Neural cell (in vitro differentiated cells): ENCODE measurements around the gene AVEN. TPM values are rescaled to one million over a fixed set of nuclear protein-coding genes. Genes with fewer than 3 reads are reported as not detected.

Experiments
- H2AFZ ChIP-seq: fragments of 200-600, 300-800 bp; sonication (generic), shearing (Covaris generic); 2 replicates; pipeline ENCODE4 v1.6.0; 2014; ENCODE audit warnings: low read depth, mild to moderate bottlenecking, antibody characterized with exemption, low read length, moderate library complexity
- H3F3A ChIP-seq: fragments of 200-600 bp; shearing (Covaris generic); 2 replicates; pipeline ENCODE4 v1.6.1; 2016; ENCODE audit warnings: mild to moderate bottlenecking, moderate library complexity, mixed read lengths, antibody characterized with exemption, low read length; ENCODE audit not compliant: insufficient read depth, poor library complexity, severe bottlenecking
- H3K27ac ChIP-seq: fragments of 200-600, 300-800 bp; sonication (generic), shearing (Covaris generic); 2 replicates; pipeline ENCODE4 v1.5.1; 2014; ENCODE audit warnings: mild to moderate bottlenecking, low read length, moderate library complexity
- H3K27me3 ChIP-seq: fragments of 300-800, 200-600 bp; sonication (generic), shearing (Covaris generic); 2 replicates; pipeline ENCODE4 v1.6.0; 2014; ENCODE audit warnings: mild to moderate bottlenecking, low read depth, low read length, moderate library complexity; ENCODE audit not compliant: insufficient read depth
- H3K36me3 ChIP-seq: fragments of 300-800, 200-600 bp; sonication (generic), shearing (Covaris generic); 2 replicates; pipeline ENCODE4 v1.5.1; 2014; ENCODE audit warnings: mild to moderate bottlenecking, antibody characterized with exemption, low read length, moderate library complexity; ENCODE audit not compliant: insufficient read depth
- H3K4me2 ChIP-seq: fragments of 300-800, 200-600 bp; sonication (generic), shearing (Covaris generic); 2 replicates; pipeline ENCODE4 v1.6.0; 2014; ENCODE audit warnings: mild to moderate bottlenecking, low read length
- H3K4me3 ChIP-seq: fragments of 300-800, 200-600 bp; sonication (generic), shearing (Covaris generic); 2 replicates; pipeline ENCODE4 v1.5.1; 2014; ENCODE audit warnings: mild to moderate bottlenecking, low read length, moderate library complexity
- H3K79me2 ChIP-seq: fragments of 200-600 bp; shearing (Covaris generic); replicated peaks from 2 replicates; pipeline ENCODE4 v1.6.0; 2014; ENCODE audit warnings: mild to moderate bottlenecking, low read length, moderate library complexity; ENCODE audit not compliant: insufficient read depth
- H3K9ac ChIP-seq: fragments of 300-800, 200-600 bp; sonication (generic), shearing (Covaris generic); 2 replicates; pipeline ENCODE4 v1.6.1; 2016; ENCODE audit warnings: mild to moderate bottlenecking, low read length, mixed read lengths
- H3K9me2 ChIP-seq: fragments of 200-600 bp; shearing (Covaris generic); 2 replicates; pipeline ENCODE4 v1.6.1; 2016; ENCODE audit warnings: mild to moderate bottlenecking, low read length, mixed read lengths; ENCODE audit not compliant: insufficient read depth
- H3K9me3 ChIP-seq: fragments of 200-600, 300-800 bp; sonication (generic), shearing (Covaris generic); 2 replicates; pipeline ENCODE4 v1.6.1; 2016; ENCODE audit warnings: mild to moderate bottlenecking, mixed run types, low read length, moderate library complexity, mixed read lengths
- H4K20me1 ChIP-seq: fragments of 200-600 bp; shearing (Covaris generic); 2 replicates; pipeline ENCODE4 v1.6.1; 2016; ENCODE audit warnings: mild to moderate bottlenecking, mixed run types; ENCODE audit not compliant: insufficient read depth
- CTCF ChIP-seq: fragments of 450-650 bp; IDR thresholded peaks from 2 replicates; pipeline ENCODE4 v1.5.1; 2014; ENCODE audit warnings: antibody characterized with exemption, mild to moderate bottlenecking, moderate library complexity; ENCODE audit not compliant: poor library complexity, severe bottlenecking
- EP300 ChIP-seq: fragments of 450-650 bp; conservative IDR thresholded peaks from 2 replicates; pipeline ENCODE4 v1.6.1; 2014; ENCODE audit warnings: antibody characterized with exemption, mild to moderate bottlenecking, moderate library complexity; ENCODE audit not compliant: poor library complexity, severe bottlenecking
- EZH2 ChIP-seq: fragments of 200-600, 300-800 bp; shearing (Covaris generic), sonication (generic); IDR thresholded peaks from 2 replicates; pipeline ENCODE4 v1.6.1; 2014; ENCODE audit warnings: antibody characterized with exemption, low read length, borderline replicate concordance, mild to moderate bottlenecking; ENCODE audit not compliant: insufficient read depth, poor library complexity, severe bottlenecking
- MXI1 ChIP-seq: fragments of 450-650 bp; conservative IDR thresholded peaks from 2 replicates; pipeline ENCODE4 v1.6.1; 2014; ENCODE audit warnings: antibody characterized with exemption, mild to moderate bottlenecking; ENCODE audit not compliant: poor library complexity, severe bottlenecking
- POLR2AphosphoS5 ChIP-seq: IDR thresholded peaks from 2 replicates; pipeline ENCODE4 v1.6.1; 2012
- RAD21 ChIP-seq: fragments of 450-650 bp; conservative IDR thresholded peaks from 2 replicates; pipeline ENCODE4 v1.6.1; 2014; ENCODE audit warnings: antibody characterized with exemption, mild to moderate bottlenecking, moderate library complexity
- REST ChIP-seq: IDR thresholded peaks from 2 replicates; pipeline ENCODE4 v1.6.1; 2012; ENCODE audit warnings: borderline replicate concordance
- SMC3 ChIP-seq: fragments of 450-650 bp; conservative IDR thresholded peaks from 2 replicates; pipeline ENCODE4 v1.6.1; 2014; ENCODE audit warnings: antibody characterized with exemption, mild to moderate bottlenecking, moderate library complexity; ENCODE audit not compliant: poor library complexity
- TAF1 ChIP-seq: IDR thresholded peaks from 2 replicates; pipeline ENCODE4 v1.6.1; 2012; ENCODE audit warnings: low read depth
- polyA plus RNA-seq: library from polyadenylated mRNA; depleted of rRNA; stranded (reverse); fragments of >200 nt; gene quantifications from 2 replicates; pipeline ENCODE4 v1.2.3, GENCODE V29; 2014

The AVEN gene
- polyA plus RNA-seq, 1 donor from 2014 or later, result 14.1 TPM

- Histone ChIP-seq H3K9me3 (no peaks in the 10 kb centered on the region), H2AFZ (no peak overlapping the region), H3K4me3 (no peak overlapping the region), H3K36me3 (no peaks in the 10 kb centered on the region), H3K27me3 (no peaks in the 10 kb centered on the region), H4K20me1 (no peaks in the 10 kb centered on the region), H3K27ac (no peak overlapping the region), H3F3A (no peaks in the 10 kb centered on the region), H3K9ac (no peak overlapping the region), H3K79me2 (no peaks in the 10 kb centered on the region), H3K4me2 (no peak overlapping the region), H3K9me2 (no peaks in the 10 kb centered on the region)
- TF ChIP-seq REST, result no peak
- no peak for TF ChIP-seq EZH2
- TF ChIP-seq TAF1, result no peak
- no peak for TF ChIP-seq RAD21
- TF ChIP-seq CTCF, result no peak
Observed at GRCh38 chr15:34056911-34057310, 17.9 kb upstream of the AVEN start.

- Histone ChIP-seq H3K9me2 (no peaks in the 10 kb centered on the region), H3K79me2 (no peaks in the 10 kb centered on the region), H3K9me3 (no peaks in the 10 kb centered on the region), H3K27ac (no peak overlapping the region), H3K4me3 (no peak overlapping the region), H4K20me1 (no peaks in the 10 kb centered on the region), H3K36me3 (no peaks in the 10 kb centered on the region), H3K4me2 (no peak overlapping the region), H3K9ac (no peak overlapping the region), H2AFZ (no peak overlapping the region), H3F3A (no peaks in the 10 kb centered on the region), H3K27me3 (no peaks in the 10 kb centered on the region)
- TF ChIP-seq REST (no peak), RAD21 (no peak), POLR2AphosphoS5 (no peak), EP300 (no peak), SMC3 (no peak), EZH2 (no peak), CTCF (no peak), TAF1 (no peak), MXI1 (no peak)
Observed at GRCh38 chr15:34055868-34056595, 17.0 kb upstream of the AVEN start.
